BLaER1 (cell line): ENCODE data around the gene ATF6.

Experiments
- H3K27ac ChIP-seq: shearing (Covaris generic); formaldehyde crosslinking; 2 replicates; pipeline ENCODE4 v1.8.1; 2022
- H3K27me3 ChIP-seq: shearing (Covaris generic); formaldehyde crosslinking; 2 replicates; pipeline ENCODE4 v1.8.1; 2022
- H3K36me3 ChIP-seq: shearing (Covaris generic); formaldehyde crosslinking; 2 replicates; pipeline ENCODE4 v1.8.1; 2022
- H3K4me1 ChIP-seq: shearing (Covaris generic); formaldehyde crosslinking; 2 replicates; pipeline ENCODE4 v1.8.1; 2022
- H3K4me2 ChIP-seq: shearing (Covaris generic); formaldehyde crosslinking; 2 replicates; pipeline ENCODE4 v1.8.1; 2022
- H3K4me3 ChIP-seq: shearing (Covaris generic); formaldehyde crosslinking; 2 replicates; pipeline ENCODE4 v1.8.1; 2022
- H3K9ac ChIP-seq: shearing (Covaris generic); formaldehyde crosslinking; 2 replicates; pipeline ENCODE4 v1.8.1; 2022
- H3K9me3 ChIP-seq: shearing (Covaris generic); formaldehyde crosslinking; 2 replicates; pipeline ENCODE4 v1.8.1; 2022
- H4K20me1 ChIP-seq: shearing (Covaris generic); formaldehyde crosslinking; 2 replicates; pipeline ENCODE4 v1.8.1; 2022
- Cebpa-rat ChIP-seq: shearing (Covaris generic); IDR thresholded peaks from 2 replicates; pipeline ENCODE4 v1.8.1; 2022

ATF6 gene

DNA sequence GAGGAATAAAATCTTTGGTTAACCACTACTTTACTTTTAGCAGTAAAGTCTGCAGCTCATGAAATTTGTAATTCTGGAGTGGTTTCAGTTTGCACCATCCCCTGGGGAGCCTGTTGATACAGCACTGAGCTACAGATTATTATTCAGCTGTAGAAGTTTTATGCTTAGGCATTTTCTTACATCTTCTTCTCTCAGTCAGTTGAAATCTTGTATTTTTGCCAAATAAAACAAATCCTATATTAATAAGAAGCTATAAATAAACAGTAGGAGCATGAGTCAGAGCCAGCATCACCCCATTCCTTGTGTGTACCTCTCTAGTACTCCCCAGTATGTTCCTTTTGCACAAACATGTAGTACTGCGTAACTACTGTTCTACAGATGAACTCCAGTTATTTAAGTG lies 118.9 kb downstream of the ATF6 start:
- H3K27me3 ChIP-seq: no peaks in the 10 kb centered on the region
- H3K9me3 ChIP-seq: no peaks in the 10 kb centered on the region
- no peak overlapping the region for H3K9ac ChIP-seq
- peaks cover 13% of the 10 kb centered on the region for H3K4me1 ChIP-seq
- H3K4me3 ChIP-seq: no peak overlapping the region
- H3K4me2 ChIP-seq: peak overlapping the region; percentile 36
- peaks cover 24% of the 10 kb centered on the region for H3K36me3 ChIP-seq
- no peak for TF ChIP-seq Cebpa-rat
- H4K20me1 ChIP-seq: no peaks in the 10 kb centered on the region
- H3K27ac ChIP-seq: no peak overlapping the region

DNA sequence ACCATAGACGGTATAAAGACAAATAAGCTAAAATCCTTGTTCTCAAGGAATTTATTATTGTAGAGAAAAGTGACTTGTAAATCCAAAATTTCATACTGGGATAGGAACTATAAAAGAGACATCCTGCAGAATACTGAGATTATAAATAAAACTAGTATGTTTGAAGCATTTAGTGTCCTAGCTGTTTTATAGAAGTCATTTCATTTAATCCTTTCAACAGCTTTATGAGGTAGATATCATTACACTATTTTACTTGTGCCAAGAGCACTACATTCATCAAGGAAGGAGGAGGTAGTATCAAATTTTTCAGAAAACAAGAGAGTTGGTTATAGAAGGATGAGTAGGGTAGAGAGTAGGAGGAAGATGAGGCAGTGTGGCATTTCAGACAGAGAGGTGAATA lies 119.6 kb downstream of the ATF6 start:
- Histone ChIP-seq H3K27ac (no peak overlapping the region), H3K4me1 (peaks cover 13% of the 10 kb centered on the region), H3K9ac (no peak overlapping the region)

GRCh38 chr1:161886589-161886988 lies 120.5 kb downstream of the ATF6 start:
- Histone ChIP-seq H3K9ac (no peak overlapping the region), H3K36me3 (peaks cover 40% of the 10 kb centered on the region), H3K27ac (no peak overlapping the region), H3K27me3 (no peaks in the 10 kb centered on the region), H3K4me1 (peaks cover 13% of the 10 kb centered on the region), H4K20me1 (no peaks in the 10 kb centered on the region), H3K4me2 (no peak overlapping the region), H3K4me3 (no peak overlapping the region), H3K9me3 (peaks cover 10% of the 10 kb centered on the region)
- TF ChIP-seq Cebpa-rat: no peak

More for the DNA sequence above, 119.6 kb downstream of the ATF6 start:
- TF ChIP-seq Cebpa-rat: no peak
- Histone ChIP-seq H3K27me3 (no peaks in the 10 kb centered on the region), H3K4me3 (no peak overlapping the region), H3K9me3 (peaks cover 5% of the 10 kb centered on the region), H3K36me3 (peaks cover 32% of the 10 kb centered on the region), H3K4me2 (no peak overlapping the region), H4K20me1 (no peaks in the 10 kb centered on the region)

DNA sequence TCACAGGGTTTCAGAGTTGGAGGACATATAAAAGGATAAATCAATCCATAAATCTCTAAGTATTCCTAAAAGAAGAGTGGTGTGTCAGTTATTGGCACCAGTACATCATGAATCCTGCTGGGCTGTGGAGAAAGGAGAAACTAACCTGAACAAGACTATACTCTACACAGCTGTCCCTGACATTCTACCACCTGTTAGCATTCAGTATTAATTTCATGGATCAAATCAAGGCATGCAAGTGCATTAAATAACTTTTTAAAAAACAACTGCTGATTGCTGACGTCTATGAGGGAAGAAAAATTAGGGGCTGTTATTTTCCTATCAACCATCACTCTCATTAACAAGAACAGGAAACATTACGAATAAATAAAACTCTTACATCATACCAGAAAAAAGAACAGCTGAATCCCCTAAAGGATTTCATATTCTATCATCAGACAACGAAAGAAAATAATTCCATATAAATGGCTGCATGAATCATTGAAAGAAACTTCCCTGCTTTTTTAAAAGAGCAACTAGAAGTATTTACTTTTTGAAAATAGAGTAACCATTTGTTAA lies 121.7 kb downstream of the ATF6 start:
- TF ChIP-seq Cebpa-rat: no peak
- Histone ChIP-seq H3K27me3 (no peaks in the 10 kb centered on the region), H3K36me3 (peaks cover 41% of the 10 kb centered on the region)

GRCh38 chr1:161890574-161890973 lies 124.5 kb downstream of the ATF6 start:
- Histone ChIP-seq H3K27me3 (no peaks in the 10 kb centered on the region), H3K36me3 (peaks cover 41% of the 10 kb centered on the region), H3K4me1 (no peaks in the 10 kb centered on the region), H3K27ac (no peak overlapping the region), H3K4me3 (no peak overlapping the region), H3K9ac (no peak overlapping the region), H4K20me1 (no peaks in the 10 kb centered on the region), H3K9me3 (peaks cover 10% of the 10 kb centered on the region), H3K4me2 (no peak overlapping the region)
- no peak for TF ChIP-seq Cebpa-rat

More for the DNA sequence above, 121.7 kb downstream of the ATF6 start:
- Histone ChIP-seq H3K4me2 (no peak overlapping the region), H3K4me1 (peaks cover 13% of the 10 kb centered on the region), H3K27ac (no peak overlapping the region), H3K9me3 (peaks cover 10% of the 10 kb centered on the region), H3K9ac (no peak overlapping the region), H4K20me1 (no peaks in the 10 kb centered on the region), H3K4me3 (no peak overlapping the region)

- no peak for TF ChIP-seq Cebpa-rat
- Histone ChIP-seq H3K27me3 (no peaks in the 10 kb centered on the region), H3K27ac (no peak overlapping the region), H3K9ac (no peak overlapping the region), H4K20me1 (no peaks in the 10 kb centered on the region), H3K9me3 (no peaks in the 10 kb centered on the region), H3K4me1 (no peaks in the 10 kb centered on the region), H3K4me2 (no peak overlapping the region), H3K4me3 (no peak overlapping the region), H3K36me3 (no peaks in the 10 kb centered on the region)
Observed at GRCh38 chr1:161899091-161899490, 133.0 kb downstream of the ATF6 start.

DNA sequence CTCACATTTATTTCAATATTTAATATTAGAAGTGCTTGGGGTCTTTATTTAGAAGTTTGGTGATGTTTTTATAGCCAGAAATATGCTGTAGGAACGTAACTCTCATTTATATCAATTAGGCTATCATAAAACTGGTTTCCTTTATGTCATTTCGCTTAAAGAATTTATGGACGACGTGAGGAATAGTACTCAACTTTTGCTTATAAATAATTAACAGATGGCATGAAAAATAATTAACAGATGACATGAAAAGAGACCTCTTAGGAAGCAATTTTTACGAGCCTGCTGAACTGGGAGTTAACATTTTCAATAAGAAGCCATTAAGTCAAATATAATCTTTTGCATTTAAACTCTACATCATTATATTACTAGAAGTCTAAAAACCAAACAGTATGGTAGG lies 134.0 kb downstream of the ATF6 start:
- Histone ChIP-seq H4K20me1 (no peaks in the 10 kb centered on the region), H3K27me3 (no peaks in the 10 kb centered on the region), H3K4me2 (no peak overlapping the region), H3K9me3 (no peaks in the 10 kb centered on the region), H3K27ac (no peak overlapping the region), H3K4me3 (no peak overlapping the region), H3K9ac (no peak overlapping the region), H3K36me3 (no peaks in the 10 kb centered on the region), H3K4me1 (no peaks in the 10 kb centered on the region)
- no peak for TF ChIP-seq Cebpa-rat

DNA sequence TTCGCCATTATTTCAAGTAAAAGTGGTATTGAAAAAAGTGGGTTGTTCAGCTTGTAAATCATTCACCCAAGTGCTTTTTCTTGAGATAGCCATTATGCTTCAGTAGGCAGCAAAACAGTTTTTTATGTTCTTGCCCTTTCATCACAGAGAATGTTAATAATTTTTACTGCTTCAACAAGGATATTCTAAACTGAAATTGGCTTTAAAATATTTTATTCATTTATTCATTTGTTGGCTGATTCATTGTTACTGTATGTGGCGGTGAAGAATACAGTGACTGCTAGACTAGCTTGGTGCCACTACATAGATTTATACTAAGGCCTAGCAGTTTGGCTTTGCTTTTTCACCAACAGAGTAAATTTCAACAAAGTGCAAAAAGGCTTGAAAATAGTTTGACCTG lies 136.1 kb downstream of the ATF6 start:
- no peak for TF ChIP-seq Cebpa-rat
- no peaks in the 10 kb centered on the region for H3K9me3 ChIP-seq

DNA sequence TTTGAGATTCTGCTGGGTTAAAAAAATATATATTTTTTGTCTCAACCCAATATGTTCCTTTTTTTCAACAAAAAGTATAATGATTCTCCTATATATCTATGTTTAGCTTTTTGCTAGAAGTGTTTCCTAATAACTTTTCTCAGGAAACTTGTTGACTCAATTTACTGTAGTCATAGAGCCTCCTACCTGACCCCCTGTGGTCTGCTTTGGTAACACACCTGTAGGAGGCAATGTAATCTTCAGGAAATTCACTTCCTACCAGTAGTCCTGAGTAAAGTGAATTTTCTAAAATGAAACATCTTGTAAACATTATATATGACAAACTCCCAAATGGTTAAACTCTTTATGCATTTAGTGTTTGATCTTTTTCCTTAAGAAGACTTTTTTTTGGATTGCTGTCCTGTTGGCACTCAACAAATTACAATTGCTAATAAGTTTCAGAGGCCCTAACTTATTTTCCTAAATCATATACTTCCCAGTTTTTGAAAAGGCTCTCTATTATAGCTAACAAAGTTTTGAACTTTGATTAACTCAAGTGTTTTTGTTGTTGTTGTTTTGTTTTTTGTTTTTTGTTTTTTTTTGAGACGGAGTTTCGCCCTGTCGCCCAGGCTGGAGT lies 139.3 kb downstream of the ATF6 start:
- H3K9ac ChIP-seq: no peak overlapping the region
- no peaks in the 10 kb centered on the region for H4K20me1 ChIP-seq
- no peaks in the 10 kb centered on the region for H3K9me3 ChIP-seq
- H3K36me3 ChIP-seq: 0 out of 2 replicates have a peak, but pooled peaks cover 4% of the 10 kb centered on the region
- no peak overlapping the region for H3K4me2 ChIP-seq
- TF ChIP-seq Cebpa-rat: no peak
- H3K4me3 ChIP-seq: no peak overlapping the region
- no peak overlapping the region for H3K27ac ChIP-seq
- H3K27me3 ChIP-seq: no peaks in the 10 kb centered on the region
- H3K4me1 ChIP-seq: no peaks in the 10 kb centered on the region

More for the DNA sequence above, 136.1 kb downstream of the ATF6 start:
- Histone ChIP-seq H3K27ac (no peak overlapping the region), H3K36me3 (0 out of 2 replicates have a peak, but pooled peaks cover 4% of the 10 kb centered on the region), H3K9ac (no peak overlapping the region), H4K20me1 (no peaks in the 10 kb centered on the region), H3K4me3 (no peak overlapping the region), H3K27me3 (no peaks in the 10 kb centered on the region), H3K4me2 (no peak overlapping the region), H3K4me1 (no peaks in the 10 kb centered on the region)

- H4K20me1 ChIP-seq: no peaks in the 10 kb centered on the region
- TF ChIP-seq Cebpa-rat: no peak
- H3K4me1 ChIP-seq: no peaks in the 10 kb centered on the region
- no peak overlapping the region for H3K9ac ChIP-seq
- no peaks in the 10 kb centered on the region for H3K27me3 ChIP-seq
- no peak overlapping the region for H3K27ac ChIP-seq
- H3K36me3 ChIP-seq: 0 out of 2 replicates have a peak, but pooled peaks cover 8% of the 10 kb centered on the region
- H3K4me2 ChIP-seq: no peak overlapping the region
- H3K4me3 ChIP-seq: no peak overlapping the region
- H3K9me3 ChIP-seq: no peaks in the 10 kb centered on the region
Observed at GRCh38 chr1:161907265-161907664, 141.1 kb downstream of the ATF6 start.
